IMR-90 (cell line): ENCODE results near the gene UGT1A10. TPM values are rescaled to one million over a fixed set of nuclear protein-coding genes. Genes with fewer than 3 reads are reported as not detected.

ENCODE experiments used
- ATAC-seq: fragments of 200-7000 bp; cut with Tn5 transposase; 2 replicates; pipeline ENCODE4 v1.9.1; 2020; ENCODE audit warnings: low read depth, mild to moderate bottlenecking, moderate library complexity
- BruUV-seq: library from RNA; stranded (reverse); fragments of 400-500 nt; replicated peaks from 2 replicates; lab custom pipeline; 2021; lab: Mats Ljungman, UMichigan
- CTCF ChIA-PET: fragments of 300-600 bp; formaldehyde crosslinking; extraction: SDS; loops from one replicate; lab custom pipeline; 2021; ENCODE audit warnings: antibody characterized with exemption; lab: Yijun Ruan, JAX
- POLR2A ChIA-PET: fragments of 300-600 bp; sonication (Branson Sonifier 250); formaldehyde crosslinking; loops from one replicate; lab custom pipeline; 2022; ENCODE audit warnings: antibody characterized with exemption; ENCODE audit not compliant: unreplicated experiment; lab: Charles Lee
- DNase-seq: peaks from one replicate; pipeline ENCODE4 v3.0.0; 2013
- H2AFZ ChIP-seq: replicated peaks from 2 replicates; pipeline ENCODE3; 2013; ENCODE audit warnings: low read length, mild to moderate bottlenecking; ENCODE audit not compliant: poor library complexity
- H2AK5ac ChIP-seq: 2 replicates; pipeline ENCODE4 v1.6.1; 2013; ENCODE audit warnings: low read depth, low read length, inconsistent platforms
- H2AK9ac ChIP-seq: replicated peaks from 2 replicates; pipeline ENCODE3; 2013; ENCODE audit warnings: mild to moderate bottlenecking, low read depth, low read length, moderate library complexity; ENCODE audit not compliant: poor library complexity
- H2BK120ac ChIP-seq: 2 replicates; pipeline ENCODE4 v1.6.1; 2013; ENCODE audit warnings: low read depth, low read length, inconsistent platforms
- H2BK15ac ChIP-seq: 3 replicates; pipeline ENCODE4 v1.6.1; 2013; ENCODE audit warnings: low read depth, low read length, inconsistent platforms
- H2BK20ac ChIP-seq: 2 replicates; pipeline ENCODE4 v1.6.1; 2013; ENCODE audit warnings: low read depth, mild to moderate bottlenecking, inconsistent platforms, low read length, moderate library complexity
- H2BK5ac ChIP-seq: 2 replicates; pipeline ENCODE4 v1.6.1; 2013; ENCODE audit warnings: mild to moderate bottlenecking, low read depth, low read length, inconsistent platforms; ENCODE audit not compliant: poor library complexity, severe bottlenecking
- H3K14ac ChIP-seq: replicated peaks from 2 replicates; pipeline ENCODE4 v1.6.1; 2013; ENCODE audit warnings: low read depth, low read length, inconsistent platforms
- H3K18ac ChIP-seq: 2 replicates; pipeline ENCODE4 v1.6.1; 2013; ENCODE audit warnings: low read depth, low read length, control low read depth
- H3K23ac ChIP-seq: 2 replicates; pipeline ENCODE4 v1.6.1; 2013; ENCODE audit warnings: low read depth, low read length, inconsistent platforms
- H3K27ac ChIP-seq: 2 replicates; pipeline ENCODE4 v1.5.1; 2013; ENCODE audit warnings: mild to moderate bottlenecking, control low read depth, low read length; ENCODE audit not compliant: insufficient read depth
- H3K27me3 ChIP-seq: 2 replicates; pipeline ENCODE4 v1.6.1; 2013; ENCODE audit warnings: low read length; ENCODE audit not compliant: control insufficient read depth, insufficient read depth
- H3K36me3 ChIP-seq: 2 replicates; pipeline ENCODE4 v1.6.1; 2013; ENCODE audit warnings: low read length, mixed read lengths; ENCODE audit not compliant: control insufficient read depth, insufficient read depth
- H3K4ac ChIP-seq: 2 replicates; pipeline ENCODE4 v1.6.1; 2013; ENCODE audit warnings: low read depth, low read length, inconsistent platforms
- H3K4me1 ChIP-seq: 2 replicates; pipeline ENCODE4 v1.6.1; 2013; ENCODE audit warnings: low read length, mixed read lengths; ENCODE audit not compliant: control insufficient read depth, insufficient read depth
- H3K4me2 ChIP-seq: 2 replicates; pipeline ENCODE4 v1.6.1; 2013; ENCODE audit warnings: low read depth, mild to moderate bottlenecking, control low read depth, low read length, moderate library complexity
- H3K4me3 ChIP-seq: 2 replicates; pipeline ENCODE4 v1.5.1; 2013; ENCODE audit warnings: low read depth, mild to moderate bottlenecking, control low read depth, low read length, moderate library complexity; ENCODE audit not compliant: insufficient read depth
- H3K56ac ChIP-seq: 2 replicates; pipeline ENCODE4 v1.6.1; 2013; ENCODE audit warnings: low read length, inconsistent platforms; ENCODE audit not compliant: insufficient read depth; ENCODE audit errors: extremely low read depth
- H3K79me1 ChIP-seq, 2 experiments: 2 replicates each; pipeline ENCODE4 v1.6.1; 2013; ENCODE audit warnings: low read length in 2 of 2, inconsistent platforms in 1 of 2, low read depth in 1 of 2
- H3K9ac ChIP-seq: 2 replicates; pipeline ENCODE4 v1.6.1; 2013; ENCODE audit warnings: low read depth, low read length, control low read depth
- H3K9me1 ChIP-seq: 2 replicates; pipeline ENCODE4 v1.6.1; 2013; ENCODE audit warnings: low read length, inconsistent platforms; ENCODE audit not compliant: insufficient read depth
- H3K9me3 ChIP-seq: 2 replicates; pipeline ENCODE4 v1.6.1; 2013; ENCODE audit warnings: low read length; ENCODE audit not compliant: control insufficient read depth, insufficient read depth
- H4K20me1 ChIP-seq: 2 replicates; pipeline ENCODE4 v1.6.1; 2013; ENCODE audit warnings: low read length, inconsistent platforms; ENCODE audit not compliant: insufficient read depth
- H4K5ac ChIP-seq: 2 replicates; pipeline ENCODE4 v1.6.1; 2013; ENCODE audit warnings: mild to moderate bottlenecking, low read depth, low read length, control low read depth
- H4K8ac ChIP-seq, 2 experiments: 2 replicates each; pipeline ENCODE4 v1.6.1; 2013; ENCODE audit warnings: low read depth in 2 of 2, low read length in 2 of 2, control low read depth in 1 of 2, inconsistent platforms in 1 of 2
- H4K91ac ChIP-seq: 2 replicates; pipeline ENCODE4 v1.6.1; 2013; ENCODE audit warnings: low read depth, low read length, inconsistent platforms; ENCODE audit not compliant: insufficient read depth
- BHLHE40 ChIP-seq: fragments of 150-350 bp; IDR thresholded peaks from 2 replicates; pipeline ENCODE4 v1.6.1; 2016; ENCODE audit warnings: mild to moderate bottlenecking, low read depth, low read length
- CEBPB ChIP-seq: IDR thresholded peaks from 2 replicates; pipeline ENCODE4 v1.6.1; 2012; ENCODE audit warnings: low read depth, low read length, improper control_type of control experiment
- CHD1 ChIP-seq: IDR thresholded peaks from 2 replicates; pipeline ENCODE4 v1.6.1; 2012; ENCODE audit warnings: low read depth, low read length, improper control_type of control experiment
- FOS ChIP-seq: fragments of 150-350 bp; IDR thresholded peaks from 2 replicates; pipeline ENCODE4 v1.6.1; 2016; ENCODE audit warnings: low read depth, low read length
- MAFK ChIP-seq: IDR thresholded peaks from 2 replicates; pipeline ENCODE4 v1.6.1; 2012; ENCODE audit warnings: low read depth, low read length, improper control_type of control experiment
- MAZ ChIP-seq: IDR thresholded peaks from 2 replicates; pipeline ENCODE4 v1.6.1; 2012; ENCODE audit warnings: low read depth, mild to moderate bottlenecking, low read length, improper control_type of control experiment, moderate library complexity, borderline replicate concordance
- MXI1 ChIP-seq: IDR thresholded peaks from 2 replicates; pipeline ENCODE4 v1.6.1; 2012; ENCODE audit warnings: low read depth, mild to moderate bottlenecking, low read length, moderate library complexity, borderline replicate concordance
- NFE2L2 ChIP-seq: fragments of 150-350 bp; IDR thresholded peaks from 2 replicates; pipeline ENCODE4 v1.6.1; 2016; ENCODE audit warnings: low read depth, mild to moderate bottlenecking, low read length
- POLR2A ChIP-seq: IDR thresholded peaks from 2 replicates; pipeline ENCODE4 v1.6.1; 2012; ENCODE audit warnings: mild to moderate bottlenecking, low read depth, low read length
- RAD21 ChIP-seq: IDR thresholded peaks from 2 replicates; pipeline ENCODE4 v1.6.1; 2012; ENCODE audit warnings: low read length, improper control_type of control experiment
- RCOR1 ChIP-seq: IDR thresholded peaks from 2 replicates; pipeline ENCODE4 v1.6.1; 2012; ENCODE audit warnings: mild to moderate bottlenecking, low read length, improper control_type of control experiment; ENCODE audit not compliant: insufficient replicate concordance
- RFX5 ChIP-seq: IDR thresholded peaks from 2 replicates; pipeline ENCODE4 v1.8.0; 2012; ENCODE audit warnings: low read depth, mild to moderate bottlenecking, low read length, moderate library complexity
- SMC3 ChIP-seq: fragments of 150-350 bp; IDR thresholded peaks from 2 replicates; pipeline ENCODE4 v1.6.1; 2016; ENCODE audit warnings: low read depth, mild to moderate bottlenecking, antibody characterized with exemption, low read length, moderate library complexity
- WGBS, 2 experiments: methylation state at CpG; one replicate each; pipeline versions ENCODE4 v1.1.5 to v1.1.7; 2013; ENCODE audit warnings: missing lambda C conversion rate in 2 of 2; ENCODE audit not compliant: insufficient read length in 1 of 2; ENCODE audit errors: extremely low coverage in 2 of 2; 5-methylcytosine and 5-hydroxymethylcytosine counted together
- dilution Hi-C: fragments of 300-500 bp; cut with HindIII; formaldehyde crosslinking; loops from one replicate; pipeline ENCODE4 v1.14.3; 2018; ENCODE audit warnings: low sequenced_read_pairs; ENCODE audit not compliant: unreplicated experiment
- in situ Hi-C: fragments of 300-500 bp; cut with MboI; formaldehyde crosslinking; loops from 3 replicates; pipeline ENCODE4 v1.14.3; 2019; ENCODE audit warnings: low sequenced_read_pairs, inconsistent platforms, mixed read lengths
- intact Hi-C: fragments of 100-400 bp; cut with micrococcal nuclease; formaldehyde crosslinking; loops from 2 replicates; pipeline ENCODE4 v1.10.0; 2022
- polyA plus RNA-seq, 3 experiments: library from polyadenylated mRNA; depleted of rRNA; stranded (reverse); fragments of >200 nt; gene quantifications; 2 replicates each; pipeline ENCODE4 v1.2.3, GENCODE V29; 2012; ENCODE audit warnings: low replicate concordance in 1 of 3
- total RNA-seq: library from RNA; depleted of rRNA; stranded (reverse); fragments of >200 nt; gene quantifications from 2 replicates; pipeline ENCODE4 v1.2.3, GENCODE V29; 2012
- TF ChIP-seq, protein P1 (sequence below): fragments of 150-350 bp; IDR thresholded peaks from 2 replicates; pipeline ENCODE4 v1.6.1; 2016; ENCODE audit warnings: low read depth, mild to moderate bottlenecking, low read length, moderate library complexity, borderline replicate concordance
- TF ChIP-seq, protein P2 (sequence below): fragments of 150-350 bp; IDR thresholded peaks from 2 replicates; pipeline ENCODE4 v1.6.1; 2017; ENCODE audit warnings: mild to moderate bottlenecking, antibody characterized with exemption, low read length, low read depth
- TF ChIP-seq, protein P3 (sequence below): conservative IDR thresholded peaks from 2 replicates; pipeline ENCODE4 v1.5.1; 2012; ENCODE audit warnings: mild to moderate bottlenecking, low read depth, low read length, improper control_type of control experiment

UGT1A10 gene
- total and polyA plus RNA-seq, 2 of the 4 experiments (the other 2 are of a cell fraction) = not detected

DNA sequence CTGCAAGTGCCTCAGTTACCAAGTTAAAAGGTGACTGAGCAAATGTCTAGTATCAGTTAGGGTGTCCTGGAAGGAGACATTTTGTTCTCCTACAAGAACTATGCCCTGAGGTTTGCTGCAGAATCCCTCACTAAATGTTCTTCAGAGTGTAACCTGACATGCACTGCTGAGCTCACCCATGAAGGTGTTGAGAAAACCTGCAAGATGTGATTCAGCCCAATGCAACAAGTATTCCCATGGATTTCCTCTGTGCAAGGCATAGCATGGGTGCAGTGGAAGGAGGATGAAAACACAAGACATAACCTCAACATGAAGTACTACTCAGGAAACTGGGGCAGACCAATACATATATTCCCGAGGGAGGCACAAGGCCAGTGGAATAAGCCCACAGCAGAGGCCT, 34.2 kb upstream of the UGT1A10 start:
- ATAC-seq = no peak
- Histone ChIP-seq H2BK20ac (no peak overlapping the region), H3K56ac (no peak overlapping the region), H3K4me2 (no peak overlapping the region), H2BK15ac (no peak overlapping the region), H2BK5ac (no peak overlapping the region), H2AFZ (no peak overlapping the region), H3K9me3 (no peaks in the 10 kb centered on the region), H3K4me1 (no peaks in the 10 kb centered on the region), H3K18ac (no peak overlapping the region), H3K23ac (no peak overlapping the region), H2AK9ac (no peak overlapping the region), H4K91ac (no peak overlapping the region), H2BK120ac (no peak overlapping the region), H3K27me3 (peaks cover 5% of the 10 kb centered on the region; the same call in 1 of the 2 replicates), H3K4ac (no peak overlapping the region), H3K14ac (no peak overlapping the region), H3K9ac (no peak overlapping the region), H4K20me1 (no peaks in the 10 kb centered on the region), H4K5ac (no peak overlapping the region), H3K79me1 (no peaks in the 10 kb centered on the region), H3K9me1 (no peaks in the 10 kb centered on the region), H3K36me3 (no peaks in the 10 kb centered on the region), H3K27ac (no peak overlapping the region), H2AK5ac (no peak overlapping the region), H4K8ac (no peak overlapping the region), H3K4me3 (no peak overlapping the region)
- in situ Hi-C loops (no loop called here), intact Hi-C loops (no loop called here), dilution Hi-C loops (no loop called here)
- no CpG with 5 or more reads among the region's 1 CpG for WGBS, 2 experiments
- no peak for TF ChIP-seq POLR2A
- TF ChIP-seq MXI1 = no peak
- TF ChIP-seq SMC3 = no peak
- TF ChIP-seq BHLHE40 = no peak
- no peak for TF ChIP-seq MAFK
- TF ChIP-seq CHD1 = no peak
- TF ChIP-seq, protein P1, sequence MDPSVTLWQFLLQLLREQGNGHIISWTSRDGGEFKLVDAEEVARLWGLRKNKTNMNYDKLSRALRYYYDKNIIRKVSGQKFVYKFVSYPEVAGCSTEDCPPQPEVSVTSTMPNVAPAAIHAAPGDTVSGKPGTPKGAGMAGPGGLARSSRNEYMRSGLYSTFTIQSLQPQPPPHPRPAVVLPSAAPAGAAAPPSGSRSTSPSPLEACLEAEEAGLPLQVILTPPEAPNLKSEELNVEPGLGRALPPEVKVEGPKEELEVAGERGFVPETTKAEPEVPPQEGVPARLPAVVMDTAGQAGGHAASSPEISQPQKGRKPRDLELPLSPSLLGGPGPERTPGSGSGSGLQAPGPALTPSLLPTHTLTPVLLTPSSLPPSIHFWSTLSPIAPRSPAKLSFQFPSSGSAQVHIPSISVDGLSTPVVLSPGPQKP = no peak
- TF ChIP-seq FOS = no peak
- TF ChIP-seq, protein P2, sequence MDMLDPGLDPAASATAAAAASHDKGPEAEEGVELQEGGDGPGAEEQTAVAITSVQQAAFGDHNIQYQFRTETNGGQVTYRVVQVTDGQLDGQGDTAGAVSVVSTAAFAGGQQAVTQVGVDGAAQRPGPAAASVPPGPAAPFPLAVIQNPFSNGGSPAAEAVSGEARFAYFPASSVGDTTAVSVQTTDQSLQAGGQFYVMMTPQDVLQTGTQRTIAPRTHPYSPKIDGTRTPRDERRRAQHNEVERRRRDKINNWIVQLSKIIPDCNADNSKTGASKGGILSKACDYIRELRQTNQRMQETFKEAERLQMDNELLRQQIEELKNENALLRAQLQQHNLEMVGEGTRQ = no peak
- no peak for TF ChIP-seq RFX5
- TF ChIP-seq CEBPB = no peak
- TF ChIP-seq MAZ = no peak
- no peak for TF ChIP-seq RCOR1
- TF ChIP-seq, protein P3, sequence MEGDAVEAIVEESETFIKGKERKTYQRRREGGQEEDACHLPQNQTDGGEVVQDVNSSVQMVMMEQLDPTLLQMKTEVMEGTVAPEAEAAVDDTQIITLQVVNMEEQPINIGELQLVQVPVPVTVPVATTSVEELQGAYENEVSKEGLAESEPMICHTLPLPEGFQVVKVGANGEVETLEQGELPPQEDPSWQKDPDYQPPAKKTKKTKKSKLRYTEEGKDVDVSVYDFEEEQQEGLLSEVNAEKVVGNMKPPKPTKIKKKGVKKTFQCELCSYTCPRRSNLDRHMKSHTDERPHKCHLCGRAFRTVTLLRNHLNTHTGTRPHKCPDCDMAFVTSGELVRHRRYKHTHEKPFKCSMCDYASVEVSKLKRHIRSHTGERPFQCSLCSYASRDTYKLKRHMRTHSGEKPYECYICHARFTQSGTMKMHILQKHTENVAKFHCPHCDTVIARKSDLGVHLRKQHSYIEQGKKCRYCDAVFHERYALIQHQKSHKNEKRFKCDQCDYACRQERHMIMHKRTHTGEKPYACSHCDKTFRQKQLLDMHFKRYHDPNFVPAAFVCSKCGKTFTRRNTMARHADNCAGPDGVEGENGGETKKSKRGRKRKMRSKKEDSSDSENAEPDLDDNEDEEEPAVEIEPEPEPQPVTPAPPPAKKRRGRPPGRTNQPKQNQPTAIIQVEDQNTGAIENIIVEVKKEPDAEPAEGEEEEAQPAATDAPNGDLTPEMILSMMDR = no peak
- no peak for TF ChIP-seq NFE2L2
- no peak for TF ChIP-seq RAD21
- no TSS peak for BruUV-seq
- ChIA-PET POLR2A (no interaction called here), CTCF (interaction anchor here (0.5 kb wide), 1 partner anchor 104 kb away, joined by 7 read pairs; no protein-coding TSS in a partner anchor)
- DNase-seq = no peak
